HCT116 (cell line): ENCODE results near the gene PIGX. TPM values are rescaled to one million over a fixed set of nuclear protein-coding genes. Genes with fewer than 3 reads are reported as not detected.

Experiments
- ATAC-seq: fragments of 200-7000 bp; cut with Tn5 transposase; 2 replicates; pipeline ENCODE4 v1.9.1; 2020; ENCODE audit warnings: mild to moderate bottlenecking, moderate library complexity
- BruUV-seq: library from RNA; stranded (reverse); fragments of 400-500 nt; replicated peaks from 2 replicates; lab custom pipeline; 2021; lab: Mats Ljungman, UMichigan
- CTCF ChIA-PET: fragments of 300-600 bp; sonication (Branson Sonifier 250); formaldehyde crosslinking; loops from one replicate; lab custom pipeline; 2021; ENCODE audit warnings: antibody characterized with exemption; lab: Charles Lee
- POLR2A ChIA-PET: fragments of 300-600, 350-600 bp; sonication (Branson Sonifier 250); formaldehyde crosslinking; loops from one replicate; lab custom pipeline; 2021; ENCODE audit warnings: antibody characterized with exemption; lab: Charles Lee
- RAD21 ChIA-PET, 2 experiments: fragments of 300-600 bp; sonication (Branson Sonifier 250); formaldehyde crosslinking; loops; one replicate each; lab custom pipeline; 2023; ENCODE audit warnings: low total read pairs in 2 of 2; ENCODE audit not compliant: uncharacterized antibody in 2 of 2, unreplicated experiment in 2 of 2, low non-redundant PET in 1 of 2; lab: Charles Lee
- DNase-seq: peaks from one replicate; pipeline ENCODE4 v3.0.0-alpha.2; 2010; ENCODE audit warnings: low read depth, low spot score
- H2AFZ ChIP-seq: fragments of 200-600 bp; shearing (Covaris generic), sonication (generic); 2 replicates; pipeline ENCODE4 v1.6.1; 2017; ENCODE audit warnings: low read depth, mixed run types, mixed read lengths, antibody characterized with exemption, low read length; ENCODE audit not compliant: poor library complexity, severe bottlenecking
- H3K27ac ChIP-seq: 2 replicates; pipeline ENCODE4 v1.5.1; 2012; ENCODE audit warnings: low read depth, low read length
- H3K27me3 ChIP-seq: fragments of 200-600 bp; sonication (generic); 2 replicates; pipeline ENCODE4 v1.6.1; 2016; ENCODE audit warnings: mixed run types, low read length, mixed read lengths; ENCODE audit not compliant: insufficient read depth
- H3K36me3 ChIP-seq, 2 experiments: fragments of 200-500 bp in 1 of 2; fragments of 200-600 bp in 1 of 2; sonication (Bioruptor generic) in 1 of 2; sonication (generic) in 1 of 2; 2 replicates each; pipeline versions ENCODE4 v1.5.1 to v1.6.1; 2014 to 2016; ENCODE audit warnings: low read length in 2 of 2, inconsistent platforms in 1 of 2, mixed read lengths in 1 of 2, mixed run types in 1 of 2; ENCODE audit not compliant: insufficient read depth in 2 of 2, control insufficient read depth in 1 of 2
- H3K4me1 ChIP-seq, 2 experiments: fragments of 200-600 bp in 1 of 2; sonication (generic) in 1 of 2; 2 replicates each; pipeline versions ENCODE4 v1.5.1 to v1.6.1; 2012 to 2017; ENCODE audit warnings: low read length in 2 of 2, inconsistent platforms in 1 of 2, mild to moderate bottlenecking in 1 of 2, mixed read lengths in 1 of 2, mixed run types in 1 of 2, moderate library complexity in 1 of 2; ENCODE audit not compliant: insufficient read depth in 2 of 2, control insufficient read depth in 1 of 2
- H3K4me2 ChIP-seq: fragments of 200-600 bp; sonication (generic); 2 replicates; pipeline ENCODE4 v1.6.1; 2017; ENCODE audit warnings: mixed run types, low read length, mixed read lengths
- H3K4me3 ChIP-seq, 2 experiments: fragments of 200-600 bp in 1 of 2; sonication (generic) in 1 of 2; replicated peaks in 1 of 2; 2 replicates each; pipeline ENCODE4 v1.5.1; 2011 to 2016; ENCODE audit warnings: low read length in 2 of 2, control low read depth in 1 of 2, low read depth in 1 of 2, mild to moderate bottlenecking in 1 of 2, mixed read lengths in 1 of 2, mixed run types in 1 of 2
- H3K79me2 ChIP-seq: fragments of 200-600 bp; sonication (generic); 2 replicates; pipeline ENCODE4 v1.6.1; 2017; ENCODE audit warnings: mild to moderate bottlenecking, mixed run types, low read length, moderate library complexity, mixed read lengths; ENCODE audit not compliant: insufficient read depth
- H3K9ac ChIP-seq: fragments of 200-600 bp; sonication (generic); 2 replicates; pipeline ENCODE4 v1.6.1; 2016; ENCODE audit warnings: low read length, mixed read lengths
- H3K9me2 ChIP-seq: fragments of 200-600 bp; sonication (generic), shearing (Covaris generic); 2 replicates; pipeline ENCODE4 v1.6.1; 2017; ENCODE audit warnings: mixed run types, mild to moderate bottlenecking, moderate library complexity; ENCODE audit not compliant: insufficient read depth
- H3K9me3 ChIP-seq, 2 experiments: fragments of 200-500 bp in 1 of 2; fragments of 200-600 bp in 1 of 2; sonication (Bioruptor generic) in 1 of 2; sonication (generic) in 1 of 2; 2 replicates each; pipeline ENCODE4 v1.6.1; 2014 to 2017; ENCODE audit warnings: low read length in 2 of 2, mixed read lengths in 2 of 2, inconsistent platforms in 1 of 2, low read depth in 1 of 2, mild to moderate bottlenecking in 1 of 2, mixed run types in 1 of 2, moderate library complexity in 1 of 2; ENCODE audit not compliant: control insufficient read depth in 1 of 2, insufficient read depth in 1 of 2
- H4K20me1 ChIP-seq: fragments of 200-600 bp; sonication (generic), shearing (Covaris generic); 2 replicates; pipeline ENCODE4 v1.6.1; 2017; ENCODE audit warnings: mixed run types, mild to moderate bottlenecking, moderate library complexity; ENCODE audit not compliant: insufficient read depth
- CTCF ChIP-seq, 3 experiments: fragments of 200-600 bp in 1 of 3; sonication (generic) in 1 of 3; IDR thresholded peaks in 2 of 3; conservative IDR thresholded peaks in 1 of 3; 2 replicates each; pipeline ENCODE4 v1.5.1; 2012 to 2017; ENCODE audit warnings: low read depth in 2 of 3, low read length in 2 of 3, antibody characterized with exemption in 1 of 3, borderline replicate concordance in 1 of 3, control low read depth in 1 of 3, mild to moderate bottlenecking in 1 of 3, mixed read lengths in 1 of 3, mixed run types in 1 of 3, moderate library complexity in 1 of 3; ENCODE audit not compliant: insufficient read depth in 1 of 3
- EGR1 ChIP-seq: IDR thresholded peaks from 2 replicates; pipeline ENCODE4 v1.6.1; 2012; ENCODE audit warnings: low read depth
- ELF1 ChIP-seq: IDR thresholded peaks from 2 replicates; pipeline ENCODE4 v1.6.1; 2012; ENCODE audit warnings: low read depth, borderline replicate concordance
- EZH2 ChIP-seq: fragments of 200-600 bp; sonication (generic); IDR thresholded peaks from 2 replicates; pipeline ENCODE4 v1.6.1; 2017; ENCODE audit warnings: antibody characterized with exemption, mixed run types
- FOSL1 ChIP-seq: IDR thresholded peaks from 2 replicates; pipeline ENCODE4 v1.6.1; 2012; ENCODE audit warnings: low read depth
- JUND ChIP-seq: IDR thresholded peaks from 2 replicates; pipeline ENCODE4 v1.6.1; 2012
- MAX ChIP-seq: IDR thresholded peaks from 2 replicates; pipeline ENCODE4 v1.6.1; 2012
- POLR2AphosphoS5 ChIP-seq: IDR thresholded peaks from 2 replicates; pipeline ENCODE4 v1.6.1; 2011; ENCODE audit warnings: mild to moderate bottlenecking, low read depth, low read length, moderate library complexity
- RAD21 ChIP-seq: IDR thresholded peaks from 2 replicates; pipeline ENCODE4 v1.6.1; 2012; ENCODE audit warnings: low read depth, mild to moderate bottlenecking
- SP1 ChIP-seq: IDR thresholded peaks from 2 replicates; pipeline ENCODE4 v1.6.1; 2012; ENCODE audit warnings: low read depth
- SRF ChIP-seq: IDR thresholded peaks from 2 replicates; pipeline ENCODE4 v1.6.1; 2012; ENCODE audit warnings: low read depth
- TCF7L2 ChIP-seq: IDR thresholded peaks from 2 replicates; pipeline ENCODE4 v1.7.0; 2011; ENCODE audit warnings: borderline replicate concordance, inconsistent platforms; ENCODE audit not compliant: insufficient read depth, insufficient read length; ENCODE audit errors: extremely low read depth
- ZNF274 ChIP-seq: fragments of 200-500 bp; sonication (Bioruptor generic); IDR thresholded peaks from 2 replicates; pipeline ENCODE4 v1.6.1; 2014; ENCODE audit warnings: mild to moderate bottlenecking, low read depth, low read length, inconsistent platforms
- intact Hi-C: fragments of 100-400 bp; cut with micrococcal nuclease; formaldehyde crosslinking; loops from 2 replicates; pipeline ENCODE4 v1.10.0; 2022
- total RNA-seq: library from RNA; stranded (reverse); gene quantifications from one replicate; pipeline ENCODE4 v1.2.1, GENCODE V29; 2021; ENCODE audit not compliant: unreplicated experiment
- TF ChIP-seq, protein P1 (sequence below): IDR thresholded peaks from 2 replicates; pipeline ENCODE4 v1.6.1; 2012; ENCODE audit warnings: low read depth
- TF ChIP-seq, protein P2 (sequence below): IDR thresholded peaks from 2 replicates; pipeline ENCODE4 v1.6.1; 2012

Gene PIGX
- total RNA-seq, 1 experiment from 2014 or later, result 27.2 TPM

DNA sequence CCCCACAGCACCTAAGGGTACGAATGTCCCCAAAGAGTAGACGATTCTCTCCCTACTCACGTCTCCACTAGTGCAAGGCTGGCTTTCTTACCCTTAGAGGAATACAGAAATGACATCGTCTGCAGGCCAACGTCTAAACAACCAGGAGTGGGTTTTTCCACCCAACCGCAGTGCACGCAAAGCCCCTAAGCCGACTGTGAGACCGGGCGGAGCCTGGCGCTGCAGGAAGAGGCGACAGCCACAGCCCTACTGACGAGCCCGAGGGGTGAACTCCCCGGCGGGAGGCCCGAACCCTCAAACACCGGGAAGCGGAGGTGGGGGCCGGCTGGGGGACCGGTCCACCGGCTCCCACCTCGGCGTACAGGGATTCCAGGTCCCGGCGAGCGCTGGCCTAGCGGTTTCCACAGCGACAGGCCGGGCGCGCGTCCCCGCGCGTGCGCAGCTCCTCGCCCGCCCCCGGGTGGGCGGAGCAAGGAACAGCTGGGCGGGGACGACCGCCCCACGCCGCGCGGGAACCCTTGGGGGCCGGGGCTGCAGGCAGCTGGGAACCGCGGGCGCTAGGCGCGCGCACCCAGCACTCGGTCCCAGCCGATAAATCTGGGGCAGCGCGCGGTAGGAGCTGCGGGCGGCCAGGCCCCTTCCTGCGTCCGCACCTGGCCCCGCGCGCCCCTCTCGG lies at the start of gene PIGX, which contains the start of gene CEP19 (continued):
- TF ChIP-seq, protein P1, sequence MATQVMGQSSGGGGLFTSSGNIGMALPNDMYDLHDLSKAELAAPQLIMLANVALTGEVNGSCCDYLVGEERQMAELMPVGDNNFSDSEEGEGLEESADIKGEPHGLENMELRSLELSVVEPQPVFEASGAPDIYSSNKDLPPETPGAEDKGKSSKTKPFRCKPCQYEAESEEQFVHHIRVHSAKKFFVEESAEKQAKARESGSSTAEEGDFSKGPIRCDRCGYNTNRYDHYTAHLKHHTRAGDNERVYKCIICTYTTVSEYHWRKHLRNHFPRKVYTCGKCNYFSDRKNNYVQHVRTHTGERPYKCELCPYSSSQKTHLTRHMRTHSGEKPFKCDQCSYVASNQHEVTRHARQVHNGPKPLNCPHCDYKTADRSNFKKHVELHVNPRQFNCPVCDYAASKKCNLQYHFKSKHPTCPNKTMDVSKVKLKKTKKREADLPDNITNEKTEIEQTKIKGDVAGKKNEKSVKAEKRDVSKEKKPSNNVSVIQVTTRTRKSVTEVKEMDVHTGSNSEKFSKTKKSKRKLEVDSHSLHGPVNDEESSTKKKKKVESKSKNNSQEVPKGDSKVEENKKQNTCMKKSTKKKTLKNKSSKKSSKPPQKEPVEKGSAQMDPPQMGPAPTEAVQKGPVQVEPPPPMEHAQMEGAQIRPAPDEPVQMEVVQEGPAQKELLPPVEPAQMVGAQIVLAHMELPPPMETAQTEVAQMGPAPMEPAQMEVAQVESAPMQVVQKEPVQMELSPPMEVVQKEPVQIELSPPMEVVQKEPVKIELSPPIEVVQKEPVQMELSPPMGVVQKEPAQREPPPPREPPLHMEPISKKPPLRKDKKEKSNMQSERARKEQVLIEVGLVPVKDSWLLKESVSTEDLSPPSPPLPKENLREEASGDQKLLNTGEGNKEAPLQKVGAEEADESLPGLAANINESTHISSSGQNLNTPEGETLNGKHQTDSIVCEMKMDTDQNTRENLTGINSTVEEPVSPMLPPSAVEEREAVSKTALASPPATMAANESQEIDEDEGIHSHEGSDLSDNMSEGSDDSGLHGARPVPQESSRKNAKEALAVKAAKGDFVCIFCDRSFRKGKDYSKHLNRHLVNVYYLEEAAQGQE, result no peak
- TF ChIP-seq EZH2 (no peak), RAD21 (no peak), SRF (no peak), ELF1 (no peak)
- TF ChIP-seq, all 23 proteins: peak for 6

DNA sequence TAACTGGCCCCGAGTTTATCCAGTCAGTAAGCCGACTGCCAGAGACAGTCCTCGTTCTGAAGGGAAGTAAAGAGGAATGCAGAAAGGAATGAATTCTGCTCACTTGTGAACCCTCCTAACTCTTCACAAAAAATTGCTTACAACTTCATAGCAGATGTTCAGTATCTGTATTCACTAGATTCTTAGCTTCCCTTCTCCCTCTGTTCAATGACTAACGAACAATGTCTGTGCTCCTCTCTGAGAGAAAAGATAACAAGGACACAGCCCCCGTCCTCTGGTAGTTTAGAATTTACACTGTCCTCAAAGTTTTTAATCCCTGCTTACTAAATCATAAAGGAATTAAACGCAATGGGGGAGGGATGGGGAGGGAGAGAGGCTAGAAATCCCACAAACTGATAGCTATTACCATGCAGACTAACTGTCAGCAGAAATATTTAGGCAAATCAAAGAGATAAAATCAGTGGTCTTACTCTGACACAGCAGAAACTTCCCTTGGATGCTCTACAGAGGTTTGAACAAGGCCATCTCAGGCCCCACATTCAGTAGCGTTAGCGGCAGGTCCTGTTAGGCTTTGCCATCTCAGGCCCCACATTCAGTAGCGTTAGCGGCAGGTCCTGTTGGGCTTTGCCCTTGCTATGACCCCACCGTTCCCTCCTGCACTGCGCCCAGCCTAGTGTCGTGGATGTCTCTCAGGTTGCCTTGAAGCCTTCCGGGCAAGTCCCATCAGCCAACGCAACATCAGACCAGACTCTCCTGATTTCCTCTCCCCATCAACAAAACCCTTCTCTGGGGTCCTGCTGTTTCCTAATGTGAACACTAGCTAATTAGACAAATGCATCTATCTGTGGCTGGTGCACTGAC lies 49.2 kb upstream of the PIGX start:
- Histone ChIP-seq H3K9me3 (no peaks in the 10 kb centered on the region), H3K4me3 (no peak overlapping the region), H2AFZ (no peak overlapping the region), H4K20me1 (no peaks in the 10 kb centered on the region), H3K4me2 (no peak overlapping the region), H3K27me3 (no peaks in the 10 kb centered on the region), H3K4me1 (no peaks in the 10 kb centered on the region), H3K36me3 (no peaks in the 10 kb centered on the region), H3K27ac (no peak overlapping the region), H3K9me2 (no peaks in the 10 kb centered on the region), H3K9ac (no peak overlapping the region), H3K79me2 (no peaks in the 10 kb centered on the region)
- ChIA-PET CTCF (no interaction called here), POLR2A (no interaction called here), RAD21 (no interaction called here)
- ATAC-seq, result no peak
- no TSS peak for BruUV-seq
- intact Hi-C loops, result no loop called here
- no peak for DNase-seq
- TF ChIP-seq ZNF274 (no peak), POLR2AphosphoS5 (no peak), EGR1 (no peak), SP1 (no peak), CTCF (IDR thresholded peaks at IDR 0.05 in 2 of 3, conservative IDR thresholded peaks at IDR 0.05 in 1 of 3; ENCODE audit: borderline replicate concordance in 1 of 3, insufficient read depth in 1 of 3, low read depth in 2 of 3, low read length in 2 of 3) (no peak), RAD21 (no peak), ELF1 (no peak), MAX (no peak), FOSL1 (no peak), EZH2 (no peak), TCF7L2 (no peak), JUND (no peak)
- TF ChIP-seq, protein P2, sequence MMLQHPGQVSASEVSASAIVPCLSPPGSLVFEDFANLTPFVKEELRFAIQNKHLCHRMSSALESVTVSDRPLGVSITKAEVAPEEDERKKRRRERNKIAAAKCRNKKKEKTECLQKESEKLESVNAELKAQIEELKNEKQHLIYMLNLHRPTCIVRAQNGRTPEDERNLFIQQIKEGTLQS, result no peak
